Ovary (tissue), 9 donors: ENCODE measurements around the gene PERP. TPM values are rescaled to one million over a fixed set of nuclear protein-coding genes. Genes with fewer than 3 reads are reported as not detected.

Experiments
- DNase-seq, 5 donors: peaks; one replicate each; pipeline ENCODE4 v3.0.0-alpha.2; 2019 to 2020
- H3K27ac ChIP-seq, 2 donors: fragments of 200-600 bp; one replicate each; pipeline versions ENCODE4 v1.5.1 to v1.8.0; 2019 to 2022
- H3K27me3 ChIP-seq: fragments of 200-600 bp; one replicate; pipeline ENCODE4 v1.8.0; 2022
- H3K36me3 ChIP-seq: fragments of 200-600 bp; sonication (generic); one replicate; pipeline ENCODE4 v1.5.1; 2019
- H3K4me1 ChIP-seq: one replicate; pipeline ENCODE4 v1.8.1; 2013; ENCODE audit warnings: mild to moderate bottlenecking, moderate library complexity; ENCODE audit not compliant: insufficient read depth
- H3K4me3 ChIP-seq: fragments of 200-600 bp; sonication (generic); one replicate; pipeline ENCODE4 v1.5.1; 2017
- H3K9me3 ChIP-seq, 2 donors: fragments of 200-600 bp in 1 of 2; sonication (generic) in 1 of 2; one replicate each; pipeline versions ENCODE4 v1.5.1 to v1.8.1; 2013 to 2019; ENCODE audit warnings: mild to moderate bottlenecking in 1 of 2, moderate library complexity in 1 of 2
- EP300 ChIP-seq: sonication (generic); formaldehyde crosslinking; IDR thresholded peaks from one replicate; pipeline ENCODE4 v1.6.1; 2017; ENCODE audit warnings: antibody characterized with exemption
- POLR2A ChIP-seq: fragments of 450-650 bp; IDR thresholded peaks from one replicate; pipeline ENCODE4 v1.6.1; 2017; ENCODE audit warnings: antibody characterized with exemption, mild to moderate bottlenecking, moderate library complexity
- WGBS, 3 donors: extraction: QIAGEN DNeasy Blood & Tissue Kit in 1 of 3; methylation state at CpG; one replicate each; pipeline versions ENCODE4 v1.1.5 to v1.1.7; 2013 to 2017; 5-methylcytosine and 5-hydroxymethylcytosine counted together
- intact Hi-C, 4 donors: fragments of 100-400 bp; cut with DNase I; formaldehyde crosslinking; loops; one replicate each; pipeline versions ENCODE4 v1.11.0 to v1.15.1; 2022 to 2023
- polyA plus RNA-seq, 2 donors: library from polyadenylated mRNA; stranded (reverse); fragments of 200-250 nt in 1 of 2; fragments of 350-450 nt in 1 of 2; fragmentation: Illumina TruSeq in 1 of 2; extraction: RNeasy Lipid Tissue Mini Kit (QIAGEN cat#74804) in 1 of 2; gene quantifications; one replicate each; pipeline ENCODE4 v1.2.3, GENCODE V29; 2013 to 2014
- total RNA-seq, 7 donors: library from RNA; depleted of rRNA in 2 of 7; stranded (reverse); fragments of >200 nt in 2 of 7; fragmentation: NEBNext Ultra II Directional in 3 of 7; extraction: Animal tissue kit (Norgen Biotek cat#: 25700) in 3 of 7; gene quantifications; one replicate each; pipeline versions ENCODE4 v1.1.0 to v1.2.4, GENCODE V29; 2016 to 2023
- TF ChIP-seq, protein P1 (sequence below), 3 donors: fragments of 450-650 bp in 2 of 3; fragments of 200-600 bp in 1 of 3; IDR thresholded peaks; one replicate each; pipeline versions ENCODE4 v1.5.1 to v1.8.0; 2016 to 2022; ENCODE audit warnings: antibody characterized with exemption in 3 of 3, mild to moderate bottlenecking in 1 of 3
- donor health status: DM: no; HTN: no; CAD: no; lungs with moderate emphysema.
- donor health status: DM: no; HTN: no; CAD: no.
- donor health status: Bipolar disorder and iron deficiency.
- donor health status: DM: yes; HTN: yes; CAD: no.
- donor health status: DM: no; HTN: no; CAD: no.
- donor health status: DM: yes; HTN: yes; CAD: no.

Gene PERP
- total and polyA plus RNA-seq, 9 donors: 3.1 to 56.2 (median 7.8) TPM

DNA sequence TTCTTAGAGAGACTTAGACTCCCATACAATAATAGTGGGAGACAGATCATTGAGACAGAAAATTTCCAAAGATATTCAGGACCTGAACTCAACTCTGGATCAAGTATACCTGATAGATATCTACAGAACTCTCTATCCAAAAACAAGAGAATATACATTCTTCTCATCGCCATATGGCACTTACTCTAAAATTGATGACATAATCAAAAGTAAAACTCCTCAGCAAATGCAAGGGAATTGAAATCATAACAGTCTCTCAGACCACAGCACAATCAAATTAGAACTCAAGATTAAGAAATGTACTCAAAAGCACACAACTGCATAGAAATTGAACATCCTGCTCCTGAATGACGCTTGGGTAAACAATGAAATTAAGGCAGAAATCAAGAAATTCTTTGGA, 28.7 kb downstream of the PERP start:
- Histone ChIP-seq H3K36me3 (no peaks in the 10 kb centered on the region), H3K4me1 (no peaks in the 10 kb centered on the region), H3K27ac (no peak overlapping the region), H3K4me3 (no peak overlapping the region), H3K27me3 (no peaks in the 10 kb centered on the region), H3K9me3 (peaks cover 0 to 2% of the 10 kb centered on the region in 2 donors)
- TF ChIP-seq EP300 (no peak), POLR2A (no peak)
- TF ChIP-seq, protein P1, sequence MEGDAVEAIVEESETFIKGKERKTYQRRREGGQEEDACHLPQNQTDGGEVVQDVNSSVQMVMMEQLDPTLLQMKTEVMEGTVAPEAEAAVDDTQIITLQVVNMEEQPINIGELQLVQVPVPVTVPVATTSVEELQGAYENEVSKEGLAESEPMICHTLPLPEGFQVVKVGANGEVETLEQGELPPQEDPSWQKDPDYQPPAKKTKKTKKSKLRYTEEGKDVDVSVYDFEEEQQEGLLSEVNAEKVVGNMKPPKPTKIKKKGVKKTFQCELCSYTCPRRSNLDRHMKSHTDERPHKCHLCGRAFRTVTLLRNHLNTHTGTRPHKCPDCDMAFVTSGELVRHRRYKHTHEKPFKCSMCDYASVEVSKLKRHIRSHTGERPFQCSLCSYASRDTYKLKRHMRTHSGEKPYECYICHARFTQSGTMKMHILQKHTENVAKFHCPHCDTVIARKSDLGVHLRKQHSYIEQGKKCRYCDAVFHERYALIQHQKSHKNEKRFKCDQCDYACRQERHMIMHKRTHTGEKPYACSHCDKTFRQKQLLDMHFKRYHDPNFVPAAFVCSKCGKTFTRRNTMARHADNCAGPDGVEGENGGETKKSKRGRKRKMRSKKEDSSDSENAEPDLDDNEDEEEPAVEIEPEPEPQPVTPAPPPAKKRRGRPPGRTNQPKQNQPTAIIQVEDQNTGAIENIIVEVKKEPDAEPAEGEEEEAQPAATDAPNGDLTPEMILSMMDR (IDR thresholded peaks at IDR 0.05): no peak
- DNase-seq: no peak
- 87 to 91% (median 87%) methylated on average over 2 of the region's 2 CpGs for WGBS, 3 donors
- intact Hi-C loops: no loop called here

DNA sequence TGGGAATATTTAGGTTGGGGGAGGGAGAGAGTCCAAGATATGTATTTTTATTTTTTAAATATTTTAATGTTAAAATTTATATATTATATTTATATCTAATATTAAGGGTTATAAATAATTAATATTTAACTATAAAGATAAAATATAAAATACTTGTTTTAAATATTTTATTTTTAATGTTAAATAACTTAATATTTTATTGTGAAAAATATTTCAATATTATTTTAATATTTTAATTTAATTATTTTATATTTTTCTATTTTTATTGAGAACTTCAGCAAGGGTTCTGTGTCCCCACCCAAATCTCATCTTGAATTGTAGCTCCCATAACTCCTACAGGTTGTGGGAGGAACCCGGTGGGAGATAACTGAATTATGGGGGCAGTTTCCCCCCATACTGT, 34.0 kb downstream of the PERP start:
- Histone ChIP-seq H3K36me3 (no peaks in the 10 kb centered on the region), H3K4me1 (no peaks in the 10 kb centered on the region), H3K27me3 (no peaks in the 10 kb centered on the region), H3K9me3 (no peaks in the 10 kb centered on the region), H3K4me3 (no peak overlapping the region), H3K27ac (no peak overlapping the region)
- no peak for DNase-seq
- 67 to 85% (median 80%) methylated on average over 1 of the region's 1 CpG for WGBS, 3 donors
- TF ChIP-seq, protein P1 (IDR thresholded peaks at IDR 0.05): no peak
- no peak for TF ChIP-seq POLR2A
- TF ChIP-seq EP300: no peak
- intact Hi-C loops: no loop called here

DNA sequence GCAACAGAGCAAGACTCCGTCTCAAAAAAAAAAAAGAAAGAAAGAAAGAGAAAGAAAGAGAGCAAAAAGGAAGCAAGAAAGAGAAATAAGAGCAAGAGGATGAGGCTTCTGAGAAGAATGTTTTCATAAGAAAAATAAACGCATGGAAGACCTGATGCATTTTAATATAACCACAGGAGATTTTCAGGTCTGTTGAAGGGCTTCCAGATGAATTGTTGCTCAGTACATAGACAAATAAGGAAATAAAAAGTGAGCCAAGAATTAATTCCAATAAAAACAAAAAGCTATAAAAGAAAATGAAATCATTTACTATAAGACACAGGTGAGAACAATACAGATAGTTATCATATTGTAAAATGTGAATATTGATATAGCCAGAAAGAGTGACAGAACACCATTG, 43.5 kb downstream of the PERP start:
- intact Hi-C loops: no loop called here
- Histone ChIP-seq H3K4me1 (no peaks in the 10 kb centered on the region), H3K27me3 (no peaks in the 10 kb centered on the region), H3K36me3 (no peaks in the 10 kb centered on the region), H3K9me3 (no peaks in the 10 kb centered on the region), H3K4me3 (no peak overlapping the region), H3K27ac (no peak overlapping the region)
- WGBS, 3 donors: 81 to 87% (median 84%) methylated on average over 2 of the region's 2 CpGs
- no peak for TF ChIP-seq EP300
- TF ChIP-seq, protein P1 (IDR thresholded peaks at IDR 0.05): no peak
- DNase-seq: no peak

DNA sequence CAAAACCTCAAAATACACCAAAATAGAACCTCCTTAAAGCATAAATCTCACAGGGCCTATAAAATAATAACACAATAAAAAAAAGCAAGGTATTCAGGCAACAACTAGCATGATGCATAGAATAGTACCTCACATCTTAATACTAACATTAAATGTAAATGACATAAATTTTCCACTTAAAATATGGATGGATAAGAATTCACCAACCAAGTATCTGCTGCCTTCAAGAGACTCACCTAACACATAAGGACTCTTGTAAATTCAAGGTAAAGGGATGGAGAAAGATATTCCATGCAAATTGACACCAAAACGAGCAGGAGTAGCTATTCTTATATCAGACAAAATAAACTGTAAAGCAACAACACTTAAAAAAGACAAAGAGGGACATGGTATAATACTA, 52.2 kb downstream of the PERP start:
- no peaks in the 10 kb centered on the region for H3K9me3 ChIP-seq
- no peak for TF ChIP-seq POLR2A
- no peak for TF ChIP-seq EP300
- TF ChIP-seq, protein P1 (IDR thresholded peaks at IDR 0.05): no peak
- no peak overlapping the region for H3K4me3 ChIP-seq
- H3K27ac ChIP-seq: no peak overlapping the region
- H3K27me3 ChIP-seq: no peaks in the 10 kb centered on the region
- H3K4me1 ChIP-seq: no peaks in the 10 kb centered on the region
- WGBS, 3 donors: 23 to 67% (median 41%) methylated on average over 1 of the region's 1 CpG
- no peaks in the 10 kb centered on the region for H3K36me3 ChIP-seq
- DNase-seq: no peak
- intact Hi-C loops: no loop called here

DNA sequence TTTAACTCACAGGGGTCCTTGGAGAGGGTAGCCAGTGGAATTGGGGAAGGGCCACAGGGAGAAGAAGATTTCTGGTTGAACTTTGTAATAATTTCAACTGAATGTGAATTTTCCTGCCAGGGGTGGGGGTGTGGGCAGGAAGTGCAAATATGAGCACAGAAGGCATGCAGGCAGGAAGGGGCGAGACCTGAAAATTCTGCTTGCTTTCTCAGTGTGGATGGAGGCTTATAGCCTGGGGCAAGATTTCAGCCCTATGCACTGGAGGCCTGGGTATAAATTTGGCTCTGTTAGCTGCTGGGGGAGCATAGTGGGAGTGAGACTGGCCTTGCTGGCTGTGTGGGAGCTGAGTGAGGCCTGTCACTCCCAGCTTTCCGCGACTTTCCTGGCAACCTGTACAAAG, 54.4 kb downstream of the PERP start:
- no peaks in the 10 kb centered on the region for H3K9me3 ChIP-seq
- no peaks in the 10 kb centered on the region for H3K36me3 ChIP-seq
- no peak overlapping the region for H3K4me3 ChIP-seq
- intact Hi-C loops: no loop called here
- H3K4me1 ChIP-seq: no peaks in the 10 kb centered on the region
- no peaks in the 10 kb centered on the region for H3K27me3 ChIP-seq
- no peak for TF ChIP-seq POLR2A
- TF ChIP-seq EP300: no peak
- TF ChIP-seq, protein P1 (IDR thresholded peaks at IDR 0.05): no peak
- no peak overlapping the region for H3K27ac ChIP-seq
- WGBS, 3 donors: 72 to 100% (median 90%) methylated on average over 3 of the region's 3 CpGs
- DNase-seq: no peak
